ENCODE results near the gene TMX1. TPM values are rescaled to one million over a fixed set of nuclear protein-coding genes. Genes with fewer than 3 reads are reported as not detected.

TMX1 gene
- total RNA-seq, 4 donors from 2014 or later = 17.1 to 33.0 (median 21.8) TPM

DNA sequence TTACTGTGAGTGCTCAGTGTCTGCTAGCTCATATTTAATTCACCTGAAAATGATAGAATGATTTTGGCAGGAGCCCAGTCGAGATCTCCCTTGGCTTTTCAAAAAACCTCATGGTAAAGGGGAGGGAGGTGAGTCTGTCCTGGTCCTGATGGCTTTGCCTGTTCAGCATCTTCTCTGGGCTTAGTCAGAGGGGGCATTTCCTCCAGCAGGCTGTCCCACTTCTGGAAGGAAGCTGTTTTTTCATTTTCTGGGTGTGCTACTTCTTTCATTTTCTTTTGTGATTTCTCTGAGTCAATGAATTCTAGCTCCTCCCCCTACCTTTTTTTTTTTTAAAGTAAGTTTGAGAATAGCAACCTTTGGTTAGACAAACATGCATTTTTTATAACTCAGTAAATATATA, 58.8 kb downstream of the TMX1 start:
- WGBS = 87% methylated on average over 1 of the region's 1 CpG
- no peaks in the 10 kb centered on the region for H3K36me3 ChIP-seq
- no peak overlapping the region for H3K27ac ChIP-seq
- TF ChIP-seq, protein P1, sequence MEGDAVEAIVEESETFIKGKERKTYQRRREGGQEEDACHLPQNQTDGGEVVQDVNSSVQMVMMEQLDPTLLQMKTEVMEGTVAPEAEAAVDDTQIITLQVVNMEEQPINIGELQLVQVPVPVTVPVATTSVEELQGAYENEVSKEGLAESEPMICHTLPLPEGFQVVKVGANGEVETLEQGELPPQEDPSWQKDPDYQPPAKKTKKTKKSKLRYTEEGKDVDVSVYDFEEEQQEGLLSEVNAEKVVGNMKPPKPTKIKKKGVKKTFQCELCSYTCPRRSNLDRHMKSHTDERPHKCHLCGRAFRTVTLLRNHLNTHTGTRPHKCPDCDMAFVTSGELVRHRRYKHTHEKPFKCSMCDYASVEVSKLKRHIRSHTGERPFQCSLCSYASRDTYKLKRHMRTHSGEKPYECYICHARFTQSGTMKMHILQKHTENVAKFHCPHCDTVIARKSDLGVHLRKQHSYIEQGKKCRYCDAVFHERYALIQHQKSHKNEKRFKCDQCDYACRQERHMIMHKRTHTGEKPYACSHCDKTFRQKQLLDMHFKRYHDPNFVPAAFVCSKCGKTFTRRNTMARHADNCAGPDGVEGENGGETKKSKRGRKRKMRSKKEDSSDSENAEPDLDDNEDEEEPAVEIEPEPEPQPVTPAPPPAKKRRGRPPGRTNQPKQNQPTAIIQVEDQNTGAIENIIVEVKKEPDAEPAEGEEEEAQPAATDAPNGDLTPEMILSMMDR (IDR thresholded peaks at IDR 0.05) = no peak
- peaks cover 14% of the 10 kb centered on the region for H3K4me1 ChIP-seq
- H3K9me3 ChIP-seq = no peaks in the 10 kb centered on the region
- no peak for DNase-seq (ENCODE audit: low spot score in 2 of 2)
- H3K4me3 ChIP-seq = no peak overlapping the region
- no peaks in the 10 kb centered on the region for H3K27me3 ChIP-seq

DNA sequence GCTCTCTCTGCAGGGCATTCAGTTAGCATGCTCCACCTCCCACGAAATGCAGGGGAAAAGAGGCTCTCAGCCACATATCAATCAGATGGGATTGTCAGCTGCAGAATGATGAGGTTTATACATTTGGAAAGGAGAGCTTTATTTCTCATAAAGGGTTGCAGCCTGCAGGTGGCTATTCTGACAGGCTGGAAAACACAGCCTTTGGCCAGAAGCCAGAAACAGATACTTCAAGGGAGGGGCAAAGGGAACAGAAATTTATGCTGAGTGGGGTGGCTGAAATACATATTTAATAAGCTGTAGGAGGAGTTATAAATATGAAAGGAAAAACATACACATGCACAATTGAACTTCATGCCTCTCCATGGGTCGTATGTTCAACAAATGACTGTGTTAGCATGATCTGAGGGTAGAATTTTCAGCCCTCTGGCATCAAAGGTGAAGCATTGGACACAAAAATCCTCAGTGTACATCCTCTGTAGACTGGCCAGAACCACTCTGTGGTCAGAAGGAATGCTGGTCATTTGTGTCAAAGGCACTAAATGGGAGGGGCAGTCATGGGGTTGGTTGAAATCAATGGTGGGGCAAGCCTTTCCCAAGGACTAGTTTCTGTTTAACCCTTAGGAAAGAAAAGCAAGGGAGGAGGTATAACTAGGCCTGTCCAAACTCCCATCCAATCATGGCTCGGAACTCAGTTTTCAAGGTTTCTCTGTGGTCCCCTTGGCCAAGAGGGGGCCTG, 62.4 kb downstream of the TMX1 start:
- TF ChIP-seq POLR2AphosphoS5 (IDR thresholded peaks at IDR 0.05) = no peak
- TF ChIP-seq EP300 (IDR thresholded peaks at IDR 0.05) = no peak
- TF ChIP-seq POLR2A (IDR thresholded peaks at IDR 0.05) = no peak
- TF ChIP-seq, protein P1 (IDR thresholded peaks at IDR 0.05) = no peak
- no peak for DNase-seq (ENCODE audit: low spot score in 2 of 2)

DNA sequence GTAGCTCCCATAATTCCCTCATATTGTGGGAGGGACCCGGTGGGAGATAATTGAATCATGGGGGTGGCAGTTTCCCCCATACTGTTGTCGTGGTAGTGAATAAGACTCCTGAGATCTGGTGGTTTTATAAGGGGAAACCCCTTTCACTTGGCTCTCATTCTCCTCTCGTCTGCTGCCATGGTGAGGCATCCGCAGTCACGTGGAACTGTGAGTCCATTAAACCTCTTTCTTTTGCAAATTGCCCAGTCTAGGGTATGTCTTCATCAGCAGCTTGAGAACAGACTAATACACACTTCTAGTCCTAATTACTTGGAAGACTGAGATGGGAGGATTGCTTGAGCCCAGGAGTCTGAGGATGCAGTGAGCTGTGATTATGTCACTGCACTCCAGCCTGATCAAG, 64.4 kb downstream of the TMX1 start:
- WGBS = 48% methylated on average over 4 of the region's 5 CpGs
- no peaks in the 10 kb centered on the region for H3K27me3 ChIP-seq
- H3K36me3 ChIP-seq = no peaks in the 10 kb centered on the region
- peaks cover 20% of the 10 kb centered on the region for H3K4me1 ChIP-seq
- H3K27ac ChIP-seq = no peak overlapping the region
- H3K9me3 ChIP-seq = no peaks in the 10 kb centered on the region
- H3K4me3 ChIP-seq = no peak overlapping the region
- TF ChIP-seq, protein P1 (IDR thresholded peaks at IDR 0.05) = no peak
- no peak for TF ChIP-seq POLR2AphosphoS5 (IDR thresholded peaks at IDR 0.05)
- no peak for TF ChIP-seq EP300 (IDR thresholded peaks at IDR 0.05)
- TF ChIP-seq POLR2A (IDR thresholded peaks at IDR 0.05) = no peak
- no peak for DNase-seq (ENCODE audit: low spot score in 2 of 2)

More for the DNA sequence above, 62.4 kb downstream of the TMX1 start:
- Histone ChIP-seq H3K4me3 (no peak overlapping the region), H3K4me1 (peaks cover 20% of the 10 kb centered on the region), H3K27ac (no peak overlapping the region), H3K27me3 (no peaks in the 10 kb centered on the region), H3K36me3 (no peaks in the 10 kb centered on the region), H3K9me3 (no peaks in the 10 kb centered on the region)
- 78% methylated on average over 3 of the region's 3 CpGs for WGBS

DNA sequence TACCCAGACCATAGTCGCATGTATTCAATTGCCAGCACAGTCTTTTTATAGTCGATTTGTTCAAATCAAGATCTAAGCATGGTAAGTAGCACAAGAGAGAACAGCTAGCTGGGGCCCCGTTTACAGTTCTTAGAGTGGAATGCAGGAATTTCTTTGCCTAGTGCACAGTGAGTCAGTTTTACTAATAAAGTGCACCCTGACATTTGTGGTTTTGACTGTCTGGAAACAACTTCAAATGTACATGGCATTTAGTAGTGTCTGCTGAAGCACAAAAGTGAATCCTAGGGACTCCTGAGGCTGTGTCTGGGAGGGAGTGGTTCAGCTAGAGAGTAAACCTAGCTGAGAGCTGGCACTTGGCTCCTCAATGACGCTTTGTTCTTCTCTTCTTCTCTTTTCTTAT, 64.9 kb downstream of the TMX1 start:
- 58% methylated on average over 4 of the region's 4 CpGs for WGBS
- H3K27me3 ChIP-seq = no peaks in the 10 kb centered on the region
- H3K4me1 ChIP-seq = peaks cover 20% of the 10 kb centered on the region
- no peak for DNase-seq (ENCODE audit: low spot score in 2 of 2)
- H3K36me3 ChIP-seq = no peaks in the 10 kb centered on the region
- H3K27ac ChIP-seq = no peak overlapping the region
- no peak overlapping the region for H3K4me3 ChIP-seq
- TF ChIP-seq POLR2AphosphoS5 (IDR thresholded peaks at IDR 0.05) (no peak), EP300 (IDR thresholded peaks at IDR 0.05) (no peak), POLR2A (IDR thresholded peaks at IDR 0.05) (no peak)
- TF ChIP-seq, protein P1 (IDR thresholded peaks at IDR 0.05) = no peak
- no peaks in the 10 kb centered on the region for H3K9me3 ChIP-seq

DNA sequence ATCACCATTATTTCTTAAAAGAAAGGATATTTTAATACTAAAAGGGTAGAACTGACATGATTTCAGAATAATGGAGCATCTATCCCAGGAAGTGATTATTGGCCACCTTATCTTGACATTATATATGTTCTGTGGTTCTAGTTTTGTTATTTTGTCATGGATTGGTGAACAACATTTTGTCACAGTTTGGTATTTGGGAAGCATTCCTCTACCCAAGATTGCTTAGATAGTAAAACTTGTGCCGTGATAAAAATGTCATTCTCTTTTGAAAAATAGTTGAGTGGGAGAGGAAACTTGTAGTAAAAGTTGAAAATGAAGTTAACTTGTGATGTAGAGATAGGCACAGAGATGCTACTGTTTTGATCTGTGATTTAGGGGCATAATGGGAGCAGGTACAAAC, 65.7 kb downstream of the TMX1 start:
- no peaks in the 10 kb centered on the region for H3K9me3 ChIP-seq
- WGBS = 75% methylated on average over 1 of the region's 1 CpG
- H3K27ac ChIP-seq = no peak overlapping the region
- H3K4me1 ChIP-seq = peaks cover 27% of the 10 kb centered on the region
- no peaks in the 10 kb centered on the region for H3K27me3 ChIP-seq
- no peaks in the 10 kb centered on the region for H3K36me3 ChIP-seq
- TF ChIP-seq POLR2A (IDR thresholded peaks at IDR 0.05) (no peak), POLR2AphosphoS5 (IDR thresholded peaks at IDR 0.05) (no peak), EP300 (IDR thresholded peaks at IDR 0.05) (no peak)
- TF ChIP-seq, protein P1 (IDR thresholded peaks at IDR 0.05) = no peak
- DNase-seq (ENCODE audit: low spot score in 2 of 2) = no peak
- H3K4me3 ChIP-seq = no peak overlapping the region

Other genes with a start within 250 kb of the TMX1 start
- 1 to 10 TPM in 3 of 4 donors, under 1 TPM in 1; 0.45 to 5.0 (median 1.8) TPM for gene TRIM9, start 145.1 kb upstream of the TMX1 start, total RNA-seq

Data from suprapubic skin (tissue), 4 donors.